ENCODE data around the gene IKZF4. TPM values are rescaled to one million over a fixed set of nuclear protein-coding genes. Genes with fewer than 3 reads are reported as not detected.

IKZF4 gene
- total RNA-seq, 1 donor from 2014 or later = 6.9 TPM

DNA sequence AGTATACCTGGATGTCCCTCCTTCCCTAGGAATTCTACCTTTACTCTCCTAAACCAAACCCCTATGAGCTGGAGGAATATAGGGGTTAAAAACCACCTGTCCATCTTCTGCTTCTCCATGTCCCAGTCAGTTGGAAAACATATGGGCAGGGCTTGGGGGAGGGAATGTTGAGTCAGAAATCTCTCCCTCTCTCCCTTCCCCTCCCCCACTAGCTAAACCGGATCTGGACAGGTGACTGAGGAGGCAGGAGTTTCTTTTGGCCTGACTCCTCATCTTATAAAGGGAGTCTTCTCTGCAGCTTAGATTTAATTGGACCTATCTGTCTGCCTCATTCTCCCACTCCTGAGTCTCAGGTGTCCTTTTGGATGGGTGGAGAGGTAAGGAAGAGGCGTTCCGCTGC, 65.3 kb downstream of the IKZF4 start:
- no peak overlapping the region for H3K27ac Mint-ChIP-seq (ENCODE audit: unreplicated experiment)

DNA sequence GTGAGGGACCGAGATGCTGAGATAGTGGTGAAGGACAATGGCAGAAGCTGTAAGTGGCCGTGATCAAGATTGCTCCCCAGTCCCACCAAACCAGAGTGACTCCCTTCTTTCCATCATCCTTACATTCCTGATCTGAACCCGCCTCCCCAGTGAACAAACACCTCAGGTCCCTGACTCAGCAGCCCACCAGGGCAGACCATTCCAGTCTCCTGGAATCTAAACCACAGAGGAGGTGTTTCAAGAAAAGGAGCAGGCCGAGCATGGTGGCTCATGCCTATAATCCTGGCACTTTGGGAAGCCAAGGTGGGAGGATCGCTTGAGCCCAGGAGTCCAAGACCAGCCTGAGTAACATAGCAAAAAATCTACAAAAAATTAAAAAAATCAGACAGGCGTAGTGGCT, 65.8 kb downstream of the IKZF4 start:
- no peaks in the 10 kb centered on the region for H3K79me2 ChIP-seq (ENCODE audit: insufficient read depth, low read length)
- H3K4me1 ChIP-seq (ENCODE audit: insufficient read depth, low read length) = no peaks in the 10 kb centered on the region
- no peak overlapping the region for H3K27ac ChIP-seq (ENCODE audit: low read depth, low read length)
- Mint-ChIP-seq H3K4me3 (ENCODE audit: unreplicated experiment) (no peak overlapping the region), H3K9me3 (ENCODE audit: unreplicated experiment) (no peaks in the 10 kb centered on the region), H3K4me1 (ENCODE audit: low read depth, unreplicated experiment) (no peaks in the 10 kb centered on the region), H3K36me3 (ENCODE audit: low read depth, unreplicated experiment) (peaks cover 2% of the 10 kb centered on the region), H3K27me3 (ENCODE audit: low read depth, unreplicated experiment) (peaks cover 6% of the 10 kb centered on the region), H3K27ac (ENCODE audit: unreplicated experiment) (no peak overlapping the region)
- H3K36me3 ChIP-seq (ENCODE audit: insufficient read depth, low read length) = no peaks in the 10 kb centered on the region
- H2AFZ ChIP-seq (ENCODE audit: low read depth, low read length) = no peak overlapping the region
- TF ChIP-seq, protein P1, sequence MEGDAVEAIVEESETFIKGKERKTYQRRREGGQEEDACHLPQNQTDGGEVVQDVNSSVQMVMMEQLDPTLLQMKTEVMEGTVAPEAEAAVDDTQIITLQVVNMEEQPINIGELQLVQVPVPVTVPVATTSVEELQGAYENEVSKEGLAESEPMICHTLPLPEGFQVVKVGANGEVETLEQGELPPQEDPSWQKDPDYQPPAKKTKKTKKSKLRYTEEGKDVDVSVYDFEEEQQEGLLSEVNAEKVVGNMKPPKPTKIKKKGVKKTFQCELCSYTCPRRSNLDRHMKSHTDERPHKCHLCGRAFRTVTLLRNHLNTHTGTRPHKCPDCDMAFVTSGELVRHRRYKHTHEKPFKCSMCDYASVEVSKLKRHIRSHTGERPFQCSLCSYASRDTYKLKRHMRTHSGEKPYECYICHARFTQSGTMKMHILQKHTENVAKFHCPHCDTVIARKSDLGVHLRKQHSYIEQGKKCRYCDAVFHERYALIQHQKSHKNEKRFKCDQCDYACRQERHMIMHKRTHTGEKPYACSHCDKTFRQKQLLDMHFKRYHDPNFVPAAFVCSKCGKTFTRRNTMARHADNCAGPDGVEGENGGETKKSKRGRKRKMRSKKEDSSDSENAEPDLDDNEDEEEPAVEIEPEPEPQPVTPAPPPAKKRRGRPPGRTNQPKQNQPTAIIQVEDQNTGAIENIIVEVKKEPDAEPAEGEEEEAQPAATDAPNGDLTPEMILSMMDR (IDR thresholded peaks at IDR 0.05; ENCODE audit: insufficient read depth, low read depth, low read length) = no peak
- TF ChIP-seq EZH2 (IDR thresholded peaks at IDR 0.05; ENCODE audit: insufficient read depth, low read length) = no peak
- no peak overlapping the region for H3K4me3 ChIP-seq (ENCODE audit: insufficient read depth, low read depth, low read length)
- FAIRE-seq (no peak), DNase-seq (ENCODE audit: low read depth) (no peak)
- peaks cover 16% of the 10 kb centered on the region for H3K27me3 ChIP-seq (ENCODE audit: insufficient read depth, low read length)
- H3K9ac ChIP-seq (ENCODE audit: low read length) = no peak overlapping the region
- H3K9me3 ChIP-seq (ENCODE audit: insufficient read depth, low read depth, low read length) = no peaks in the 10 kb centered on the region
- no peak overlapping the region for H3K4me2 ChIP-seq (ENCODE audit: low read length)
- no peaks in the 10 kb centered on the region for H4K20me1 ChIP-seq (ENCODE audit: insufficient read depth, low read length)

More for the DNA sequence above, 65.3 kb downstream of the IKZF4 start:
- H3K4me2 ChIP-seq (ENCODE audit: low read length) = no peak overlapping the region
- no peak overlapping the region for H3K9ac ChIP-seq (ENCODE audit: low read length)
- peaks cover 6% of the 10 kb centered on the region for H3K27me3 Mint-ChIP-seq (ENCODE audit: low read depth, unreplicated experiment)
- peaks cover 2% of the 10 kb centered on the region for H3K36me3 Mint-ChIP-seq (ENCODE audit: low read depth, unreplicated experiment)
- H3K4me1 Mint-ChIP-seq (ENCODE audit: low read depth, unreplicated experiment) = no peaks in the 10 kb centered on the region
- no peaks in the 10 kb centered on the region for H3K4me1 ChIP-seq (ENCODE audit: insufficient read depth, low read length)
- H3K4me3 ChIP-seq (ENCODE audit: insufficient read depth, low read depth, low read length) = no peak overlapping the region
- no peaks in the 10 kb centered on the region for H3K9me3 Mint-ChIP-seq (ENCODE audit: unreplicated experiment)
- peaks cover 21% of the 10 kb centered on the region for H3K27me3 ChIP-seq (ENCODE audit: insufficient read depth, low read length)
- no peak for DNase-seq (ENCODE audit: low read depth)
- TF ChIP-seq EZH2 (IDR thresholded peaks at IDR 0.05; ENCODE audit: insufficient read depth, low read length) = no peak
- TF ChIP-seq, protein P1 (IDR thresholded peaks at IDR 0.05; ENCODE audit: insufficient read depth, low read depth, low read length) = no peak
- no peak overlapping the region for H2AFZ ChIP-seq (ENCODE audit: low read depth, low read length)
- FAIRE-seq = no peak
- H3K27ac ChIP-seq (ENCODE audit: low read depth, low read length) = no peak overlapping the region
- no peaks in the 10 kb centered on the region for H3K79me2 ChIP-seq (ENCODE audit: insufficient read depth, low read length)
- no peaks in the 10 kb centered on the region for H3K9me3 ChIP-seq (ENCODE audit: insufficient read depth, low read depth, low read length)
- H4K20me1 ChIP-seq (ENCODE audit: insufficient read depth, low read length) = no peaks in the 10 kb centered on the region
- H3K4me3 Mint-ChIP-seq (ENCODE audit: unreplicated experiment) = no peak overlapping the region
- H3K36me3 ChIP-seq (ENCODE audit: insufficient read depth, low read length) = no peaks in the 10 kb centered on the region

DNA sequence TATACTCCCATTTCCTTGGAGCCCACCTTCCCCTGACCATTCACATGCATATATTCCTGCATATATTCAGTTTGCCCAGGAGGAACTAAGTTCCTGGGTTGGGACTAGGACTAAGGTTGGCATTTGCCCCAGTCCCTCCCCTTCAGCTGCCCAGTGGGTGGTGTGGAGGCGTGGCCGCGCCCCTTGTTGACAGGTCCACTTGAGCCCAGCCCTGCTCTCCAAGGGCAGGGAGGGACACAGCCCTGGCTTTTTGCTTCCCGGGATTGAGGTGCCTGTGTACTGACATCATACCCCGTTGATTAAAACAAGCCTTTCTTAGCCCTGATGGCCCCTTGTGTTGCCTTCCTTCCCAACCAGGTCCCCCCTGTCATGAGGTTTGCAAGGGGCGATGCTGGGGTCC, 66.4 kb downstream of the IKZF4 start:
- TF ChIP-seq, protein P1 (IDR thresholded peaks at IDR 0.05; ENCODE audit: insufficient read depth, low read depth, low read length) = no peak
- no peak for TF ChIP-seq EZH2 (IDR thresholded peaks at IDR 0.05; ENCODE audit: insufficient read depth, low read length)
- no peaks in the 10 kb centered on the region for H3K79me2 ChIP-seq (ENCODE audit: insufficient read depth, low read length)
- no peak overlapping the region for H3K27ac Mint-ChIP-seq (ENCODE audit: unreplicated experiment)
- peaks cover 10% of the 10 kb centered on the region for H3K27me3 ChIP-seq (ENCODE audit: insufficient read depth, low read length)
- peaks cover 3% of the 10 kb centered on the region for H3K27me3 Mint-ChIP-seq (ENCODE audit: low read depth, unreplicated experiment)
- no peak overlapping the region for H3K4me3 ChIP-seq (ENCODE audit: insufficient read depth, low read depth, low read length)
- no peaks in the 10 kb centered on the region for H3K36me3 ChIP-seq (ENCODE audit: insufficient read depth, low read length)
- H2AFZ ChIP-seq (ENCODE audit: low read depth, low read length) = no peak overlapping the region
- H3K27ac ChIP-seq (ENCODE audit: low read depth, low read length) = no peak overlapping the region
- no peaks in the 10 kb centered on the region for H3K4me1 ChIP-seq (ENCODE audit: insufficient read depth, low read length)
- H4K20me1 ChIP-seq (ENCODE audit: insufficient read depth, low read length) = no peaks in the 10 kb centered on the region
- no peaks in the 10 kb centered on the region for H3K9me3 Mint-ChIP-seq (ENCODE audit: unreplicated experiment)
- H3K4me3 Mint-ChIP-seq (ENCODE audit: unreplicated experiment) = no peak overlapping the region
- no peak for FAIRE-seq
- DNase-seq (ENCODE audit: low read depth) = no peak
- no peaks in the 10 kb centered on the region for H3K4me1 Mint-ChIP-seq (ENCODE audit: low read depth, unreplicated experiment)
- H3K4me2 ChIP-seq (ENCODE audit: low read length) = no peak overlapping the region
- peaks cover 2% of the 10 kb centered on the region for H3K36me3 Mint-ChIP-seq (ENCODE audit: low read depth, unreplicated experiment)
- no peaks in the 10 kb centered on the region for H3K9me3 ChIP-seq (ENCODE audit: insufficient read depth, low read depth, low read length)
- no peak overlapping the region for H3K9ac ChIP-seq (ENCODE audit: low read length)

Other genes starting within 250 kb of the IKZF4 start
- 95.7 and 105 TPM in 2 replicates for gene SARNP, start 203.3 kb upstream of the IKZF4 start, total RNA-seq
- 54.8 and 58.9 TPM in 2 replicates for gene ORMDL2, start 203.0 kb upstream of the IKZF4 start, total RNA-seq
- 26.3 and 29.7 TPM in 2 replicates for gene DNAJC14, start 191.5 kb upstream of the IKZF4 start, total RNA-seq
- 3.6 and 4.7 TPM in 2 replicates for gene MMP19, start 178.1 kb upstream of the IKZF4 start, total RNA-seq
- gene PYM1, start 93.1 kb upstream of the IKZF4 start, total RNA-seq = 31.5 and 33.6 TPM in 2 replicates
- 108 and 118 TPM in 2 replicates for gene DGKA, start 89.9 kb upstream of the IKZF4 start, total RNA-seq
- 3.9 and 13.8 TPM in 2 replicates for gene PMEL, start 55.0 kb upstream of the IKZF4 start, total RNA-seq
- 37.8 and 44.3 TPM in 2 replicates for gene CDK2, start 54.2 kb upstream of the IKZF4 start, total RNA-seq
- 110 and 127 TPM in 2 replicates for gene RAB5B, start 47.0 kb upstream of the IKZF4 start, total RNA-seq
- gene SUOX, start 23.8 kb upstream of the IKZF4 start, total RNA-seq = 13.6 and 14.3 TPM in 2 replicates
- 39.4 and 45.9 TPM in 2 replicates for gene RPS26, start 20.9 kb downstream of the IKZF4 start, total RNA-seq
- gene ERBB3, start 59.1 kb downstream of the IKZF4 start, total RNA-seq = 2.6 and 3.8 TPM in 2 replicates
- gene PA2G4, start 83.5 kb downstream of the IKZF4 start, total RNA-seq = 124 and 130 TPM in 2 replicates
- gene RPL41, start 95.6 kb downstream of the IKZF4 start, total RNA-seq = 3,078 and 3,088 TPM in 2 replicates
- 4.1 and 4.2 TPM in 2 replicates for gene ZC3H10, start 97.2 kb downstream of the IKZF4 start, total RNA-seq
- gene ESYT1, start 107.2 kb downstream of the IKZF4 start, total RNA-seq = 138 and 142 TPM in 2 replicates
- gene MYL6B, start 131.5 kb downstream of the IKZF4 start, total RNA-seq = 110 and 118 TPM in 2 replicates
- 2,485 and 2,685 TPM in 2 replicates for gene MYL6, start 137.3 kb downstream of the IKZF4 start, total RNA-seq
- 57.5 and 57.6 TPM in 2 replicates for gene SMARCC2, start 168.4 kb downstream of the IKZF4 start, total RNA-seq
- gene RNF41, start 200.9 kb downstream of the IKZF4 start, total RNA-seq = 85.8 and 85.9 TPM in 2 replicates
- gene NABP2, start 203.3 kb downstream of the IKZF4 start, total RNA-seq = 29.1 and 29.9 TPM in 2 replicates
- 0.39 TPM in 1 of 2 replicates, not detected in the other for gene SLC39A5, start 209.0 kb downstream of the IKZF4 start, total RNA-seq
- 98.4 and 105 TPM in 2 replicates for gene ANKRD52, start 237.3 kb downstream of the IKZF4 start, total RNA-seq
- gene COQ10A, start 245.9 kb downstream of the IKZF4 start, total RNA-seq = 6.7 and 9.3 TPM in 2 replicates

Data from astrocyte (in vitro differentiated cells and primary cell).